Hair follicular keratinocyte (primary cell): ENCODE measurements around the gene SUCO. TPM values are rescaled to one million over a fixed set of nuclear protein-coding genes. Genes with fewer than 3 reads are reported as not detected.

Experiments
- total RNA-seq: library from RNA; depleted of rRNA; stranded (reverse); fragments of >200 nt; gene quantifications from 2 replicates; pipeline ENCODE4 v1.2.3, GENCODE V29; 2015

Gene SUCO
- total RNA-seq = 13.4 and 21.0 TPM in 2 replicates

GRCh38 chr1:172532700-172533512 lies at the start of gene SUCO:
TSS of gene SUCO (plus strand) at chr1:172533150. CDS start at chr1:172533436, 286 bp downstream.

GRCh38 chr1:172658871-172659453 lies 126.0 kb downstream of the SUCO start, which contains the start of gene FASLG:
TSS of gene FASLG (plus strand) at chr1:172659103. CDS start at chr1:172659202, 99 bp downstream.

Other genes with a start within 250 kb of the SUCO start
- not detected in 2 replicates for gene C1orf105, start 112.5 kb upstream of the SUCO start, total RNA-seq
- gene PIGC, start 89.1 kb upstream of the SUCO start, total RNA-seq = 19.4 and 20.8 TPM in 2 replicates
- not detected in 2 replicates for gene FASLG, start 126.0 kb downstream of the SUCO start, total RNA-seq